Peyer's patch (tissue), 4 donors: Measurements from ENCODE around the gene MPDZ.

Source experiments
- CTCF ChIP-seq, 6 experiments: fragments of 450-650 bp in 4 of 6; fragments of 200-600 bp in 2 of 6; sonication (generic) in 1 of 6; IDR thresholded peaks; one replicate each; pipeline ENCODE4 v1.5.1; 2017 to 2019; ENCODE audit warnings: antibody characterized with exemption in 6 of 6, mild to moderate bottlenecking in 3 of 6, moderate library complexity in 1 of 6
- POLR2A ChIP-seq, 2 donors: fragments of 450-650 bp; IDR thresholded peaks; one replicate each; pipeline ENCODE4 v1.5.1; 2017; ENCODE audit warnings: antibody characterized with exemption in 2 of 2, mild to moderate bottlenecking in 2 of 2, moderate library complexity in 2 of 2

GRCh38 chr9:13131416-13131815 is 148.1 kb downstream of the MPDZ start:
- no peak for TF ChIP-seq POLR2A (IDR thresholded peaks at IDR 0.05)
- TF ChIP-seq CTCF (IDR thresholded peaks at IDR 0.05), result no peak
